ENCODE data around the gene ENAM.

The ENAM gene, protein sequence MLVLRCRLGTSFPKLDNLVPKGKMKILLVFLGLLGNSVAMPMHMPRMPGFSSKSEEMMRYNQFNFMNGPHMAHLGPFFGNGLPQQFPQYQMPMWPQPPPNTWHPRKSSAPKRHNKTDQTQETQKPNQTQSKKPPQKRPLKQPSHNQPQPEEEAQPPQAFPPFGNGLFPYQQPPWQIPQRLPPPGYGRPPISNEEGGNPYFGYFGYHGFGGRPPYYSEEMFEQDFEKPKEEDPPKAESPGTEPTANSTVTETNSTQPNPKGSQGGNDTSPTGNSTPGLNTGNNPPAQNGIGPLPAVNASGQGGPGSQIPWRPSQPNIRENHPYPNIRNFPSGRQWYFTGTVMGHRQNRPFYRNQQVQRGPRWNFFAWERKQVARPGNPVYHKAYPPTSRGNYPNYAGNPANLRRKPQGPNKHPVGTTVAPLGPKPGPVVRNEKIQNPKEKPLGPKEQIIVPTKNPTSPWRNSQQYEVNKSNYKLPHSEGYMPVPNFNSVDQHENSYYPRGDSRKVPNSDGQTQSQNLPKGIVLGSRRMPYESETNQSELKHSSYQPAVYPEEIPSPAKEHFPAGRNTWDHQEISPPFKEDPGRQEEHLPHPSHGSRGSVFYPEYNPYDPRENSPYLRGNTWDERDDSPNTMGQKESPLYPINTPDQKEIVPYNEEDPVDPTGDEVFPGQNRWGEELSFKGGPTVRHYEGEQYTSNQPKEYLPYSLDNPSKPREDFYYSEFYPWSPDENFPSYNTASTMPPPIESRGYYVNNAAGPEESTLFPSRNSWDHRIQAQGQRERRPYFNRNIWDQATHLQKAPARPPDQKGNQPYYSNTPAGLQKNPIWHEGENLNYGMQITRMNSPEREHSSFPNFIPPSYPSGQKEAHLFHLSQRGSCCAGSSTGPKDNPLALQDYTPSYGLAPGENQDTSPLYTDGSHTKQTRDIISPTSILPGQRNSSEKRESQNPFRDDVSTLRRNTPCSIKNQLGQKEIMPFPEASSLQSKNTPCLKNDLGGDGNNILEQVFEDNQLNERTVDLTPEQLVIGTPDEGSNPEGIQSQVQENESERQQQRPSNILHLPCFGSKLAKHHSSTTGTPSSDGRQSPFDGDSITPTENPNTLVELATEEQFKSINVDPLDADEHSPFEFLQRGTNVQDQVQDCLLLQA

GRCh38 chr4:70628444-70628843 lies at the start of gene ENAM:
Gene ENAM (plus strand): TSS chr4:70628744. CDS start chr4:70629501, 757 bp downstream.
- no peak for DNase-seq (ENCODE audit: extremely low read depth, low read depth)
- no peak within 1 kb of the TSS for H3K4me3 ChIP-seq (replicated peaks; ENCODE audit: low read depth, low read length)

DNA sequence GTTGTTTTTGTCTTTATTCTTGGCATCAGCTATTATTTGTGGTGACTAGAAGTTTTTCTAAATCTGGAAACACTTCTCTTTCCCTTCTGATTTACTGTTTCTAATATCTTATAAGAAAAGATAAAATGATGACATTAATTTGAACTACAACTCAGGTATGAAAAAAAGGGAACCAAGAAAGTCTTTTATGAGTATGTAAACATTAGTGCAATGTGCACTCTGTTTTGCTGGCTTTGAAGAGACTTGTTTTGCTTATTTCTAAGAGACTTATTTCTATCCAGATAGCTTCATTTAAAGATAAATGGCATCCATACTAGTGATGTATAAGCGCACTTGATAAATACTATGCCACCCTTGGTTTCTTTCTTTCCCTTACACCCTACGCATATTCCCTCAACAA lies 46.6 kb upstream of the ENAM start:
- no peak overlapping the region for H3K4me3 ChIP-seq (replicated peaks; ENCODE audit: low read depth, low read length)
- no peak for TF ChIP-seq CTCF (IDR thresholded peaks at IDR 0.05; ENCODE audit: low read depth, low read length, missing control alignments)
- no peak for DNase-seq (ENCODE audit: extremely low read depth, low read depth)

More at GRCh38 chr4:70628444-70628843, at the start of gene ENAM:
- no peak for TF ChIP-seq CTCF (IDR thresholded peaks at IDR 0.05; ENCODE audit: low read depth, low read length, missing control alignments)

DNA sequence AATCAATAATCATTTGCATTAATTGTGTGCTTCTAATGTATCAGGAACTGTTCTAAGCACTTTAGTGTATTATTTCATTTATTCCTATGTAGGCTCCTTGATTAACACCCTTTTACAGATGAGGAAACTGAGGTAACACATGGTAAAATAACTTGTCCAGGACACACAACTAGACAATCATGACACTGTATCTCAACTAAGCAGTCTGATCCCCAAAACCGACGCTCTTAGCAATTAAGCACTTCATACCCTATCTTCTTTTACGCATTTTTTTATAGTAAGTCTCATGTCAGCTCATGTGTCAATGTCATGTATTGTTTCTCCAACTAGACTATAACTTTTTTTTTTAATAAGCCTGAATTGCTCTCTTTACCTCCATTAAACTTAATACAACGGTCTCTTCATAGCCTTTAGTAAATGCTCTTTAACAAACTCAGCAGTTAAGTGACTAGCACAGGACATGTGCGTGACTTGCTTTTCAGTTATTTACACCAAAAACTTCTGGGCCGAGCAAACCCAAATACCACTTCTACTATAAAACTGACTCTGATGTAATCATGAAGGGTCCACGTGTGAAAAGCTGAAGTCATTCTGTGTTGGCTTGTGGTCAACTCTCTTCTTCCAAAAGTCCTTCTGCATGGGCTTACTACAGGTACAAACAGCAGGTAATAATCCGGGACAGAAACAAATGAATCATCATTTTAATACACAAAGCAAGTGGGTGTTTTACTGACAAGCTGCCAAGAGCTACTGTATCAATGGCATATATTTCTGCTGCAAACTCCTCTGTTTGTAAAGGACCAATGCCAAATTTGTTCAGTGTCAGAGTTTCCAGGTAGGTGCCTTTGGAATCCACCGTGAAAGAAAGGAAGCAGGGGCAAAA lies 44.4 kb upstream of the ENAM start:
- no peak overlapping the region for H3K4me3 ChIP-seq (replicated peaks; ENCODE audit: low read depth, low read length)
- no peak for TF ChIP-seq CTCF (IDR thresholded peaks at IDR 0.05; ENCODE audit: low read depth, low read length, missing control alignments)
- no peak for DNase-seq (ENCODE audit: extremely low read depth, low read depth)

- no peak for TF ChIP-seq CTCF (IDR thresholded peaks at IDR 0.05; ENCODE audit: low read depth, low read length, missing control alignments)
- no peak for DNase-seq (ENCODE audit: extremely low read depth, low read depth)
- H3K4me3 ChIP-seq (replicated peaks; ENCODE audit: low read depth, low read length) = no peak overlapping the region
These were observed 41.7 kb upstream of the ENAM start for GRCh38 chr4:70586841-70587240.

GRCh38 chr4:70589785-70590184 lies 38.8 kb upstream of the ENAM start:
- no peak for TF ChIP-seq CTCF (IDR thresholded peaks at IDR 0.05; ENCODE audit: low read depth, low read length, missing control alignments)
- no peak for DNase-seq (ENCODE audit: extremely low read depth, low read depth)
- no peak overlapping the region for H3K4me3 ChIP-seq (replicated peaks; ENCODE audit: low read depth, low read length)

Measured in HFF-Myc (cell line).